SU-DHL-6 (cell line): ENCODE data around the gene MLLT10.

ENCODE experiments used
- H2AFZ ChIP-seq: fragments of 200-600 bp; sonication (generic); 2 replicates; pipeline ENCODE4 v1.6.1; 2014; ENCODE audit warnings: low read depth, mild to moderate bottlenecking, moderate library complexity, mixed read lengths, antibody characterized with exemption, low read length; ENCODE audit not compliant: severe bottlenecking
- H3F3A ChIP-seq: fragments of 200-600 bp; shearing (Covaris generic); 2 replicates; pipeline ENCODE4 v1.6.0; 2016; ENCODE audit warnings: antibody characterized with exemption, mild to moderate bottlenecking; ENCODE audit not compliant: insufficient read depth
- H3K27ac ChIP-seq: fragments of 200-600 bp; sonication (generic); 2 replicates; pipeline ENCODE4 v1.5.1; 2016; ENCODE audit warnings: low read depth, mild to moderate bottlenecking, low read length, moderate library complexity, mixed read lengths
- H3K27me3 ChIP-seq: fragments of 200-600 bp; sonication (generic), shearing (Covaris generic); 2 replicates; pipeline ENCODE4 v1.6.0; 2014; ENCODE audit warnings: mild to moderate bottlenecking, low read length
- H3K36me3 ChIP-seq: fragments of 200-600 bp; sonication (generic); 2 replicates; pipeline ENCODE4 v1.6.1; 2014; ENCODE audit warnings: mild to moderate bottlenecking, low read length, mixed read lengths
- H3K4me2 ChIP-seq: fragments of 300-600, 200-600 bp; shearing (Covaris generic), sonication (generic); 2 replicates; pipeline ENCODE4 v1.6.0; 2014; ENCODE audit warnings: low read length, low read depth, mild to moderate bottlenecking; ENCODE audit not compliant: poor library complexity, severe bottlenecking
- H3K4me3 ChIP-seq: fragments of 200-600 bp; sonication (generic); 2 replicates; pipeline ENCODE4 v1.5.1; 2014; ENCODE audit warnings: antibody characterized with exemption, low read length, mild to moderate bottlenecking, mixed read lengths; ENCODE audit not compliant: insufficient read depth, poor library complexity, severe bottlenecking
- H3K79me2 ChIP-seq: fragments of 200-600 bp; sonication (generic); 2 replicates; pipeline ENCODE4 v1.6.1; 2014; ENCODE audit warnings: mild to moderate bottlenecking, low read length, moderate library complexity; ENCODE audit not compliant: insufficient read depth
- H3K9ac ChIP-seq: fragments of 200-600 bp; sonication (generic); 2 replicates; pipeline ENCODE4 v1.7.0; 2014; ENCODE audit warnings: mild to moderate bottlenecking, low read length
- H3K9me2 ChIP-seq: fragments of 200-600 bp; sonication (generic); replicated peaks from 2 replicates; pipeline ENCODE4 v1.6.1; 2014; ENCODE audit warnings: low read length; ENCODE audit not compliant: insufficient read depth
- H3K9me3 ChIP-seq: fragments of 200-600 bp; sonication (generic); 2 replicates; pipeline ENCODE4 v1.6.1; 2014; ENCODE audit warnings: low read length, mixed read lengths; ENCODE audit not compliant: insufficient read depth
- H4K20me1 ChIP-seq: fragments of 200-600 bp; sonication (generic); 2 replicates; pipeline ENCODE4 v1.6.1; 2014; ENCODE audit warnings: low read depth, mild to moderate bottlenecking, antibody characterized with exemption, low read length, moderate library complexity, mixed read lengths
- CTCF ChIP-seq: fragments of 200-600 bp; sonication (generic); IDR thresholded peaks from one replicate; pipeline ENCODE4 v1.5.1; 2017; ENCODE audit warnings: antibody characterized with exemption, mild to moderate bottlenecking, low read length, moderate library complexity; ENCODE audit not compliant: insufficient read depth, poor library complexity, severe bottlenecking
- EZH2phosphoT487 ChIP-seq: fragments of 200-600 bp; sonication (generic), shearing (Covaris generic); conservative IDR thresholded peaks from 2 replicates; pipeline ENCODE4 v1.6.1; 2018; ENCODE audit warnings: mild to moderate bottlenecking, antibody characterized with exemption, low read length, moderate library complexity, mixed read lengths

Gene MLLT10

GRCh38 chr10:21705142-21705827 is 171.3 kb downstream of the MLLT10 start:
- Histone ChIP-seq H3F3A (0 out of 2 replicates have a peak, but pooled peaks cover 7% of the 10 kb centered on the region), H3K36me3 (peaks cover 3% of the 10 kb centered on the region; the same call in 1 of the 2 replicates), H3K4me3 (no peak overlapping the region), H3K27ac (no peak overlapping the region), H3K9me2 (no peaks in the 10 kb centered on the region), H4K20me1 (no peaks in the 10 kb centered on the region), H3K79me2 (peaks cover 59% of the 10 kb centered on the region), H2AFZ (no peak overlapping the region), H3K27me3 (no peaks in the 10 kb centered on the region), H3K9ac (no peak overlapping the region), H3K4me2 (no peak overlapping the region), H3K9me3 (peaks cover 6% of the 10 kb centered on the region; the same call in 1 of the 2 replicates)
- TF ChIP-seq CTCF (no peak), EZH2phosphoT487 (no peak)

GRCh38 chr10:21705828-21706176 is 171.8 kb downstream of the MLLT10 start:
- H3K4me3 ChIP-seq = no peak overlapping the region
- TF ChIP-seq CTCF (no peak), EZH2phosphoT487 (no peak)
- no peak overlapping the region for H3K9ac ChIP-seq
- H3K9me3 ChIP-seq = peaks cover 2% of the 10 kb centered on the region; the same call in 1 of the 2 replicates
- no peaks in the 10 kb centered on the region for H3K36me3 ChIP-seq
- 0 out of 2 replicates have a peak, but pooled peaks cover 7% of the 10 kb centered on the region for H3F3A ChIP-seq
- H4K20me1 ChIP-seq = no peaks in the 10 kb centered on the region
- no peak overlapping the region for H3K4me2 ChIP-seq
- H3K27ac ChIP-seq = no peak overlapping the region
- H2AFZ ChIP-seq = no peak overlapping the region
- no peaks in the 10 kb centered on the region for H3K27me3 ChIP-seq
- peaks cover 54% of the 10 kb centered on the region for H3K79me2 ChIP-seq
- H3K9me2 ChIP-seq = no peaks in the 10 kb centered on the region

- no peaks in the 10 kb centered on the region for H3K36me3 ChIP-seq
- no peaks in the 10 kb centered on the region for H3K27me3 ChIP-seq
- no peak overlapping the region; the same call in 1 of the 2 replicates for H3K27ac ChIP-seq
- no peak for TF ChIP-seq EZH2phosphoT487
- no peak for TF ChIP-seq CTCF
- H3F3A ChIP-seq = 0 out of 2 replicates have a peak, but pooled peaks cover 3% of the 10 kb centered on the region
- no peak overlapping the region for H2AFZ ChIP-seq
- no peak overlapping the region for H3K4me3 ChIP-seq
- peaks cover 38% of the 10 kb centered on the region for H3K79me2 ChIP-seq
- H4K20me1 ChIP-seq = no peaks in the 10 kb centered on the region
- H3K9me2 ChIP-seq = no peaks in the 10 kb centered on the region
- no peak overlapping the region for H3K4me2 ChIP-seq
- H3K9ac ChIP-seq = no peak overlapping the region
- H3K9me3 ChIP-seq = no peaks in the 10 kb centered on the region
These were observed 173.5 kb downstream of the MLLT10 start for GRCh38 chr10:21707498-21707897.
